Measurements from ENCODE around the gene ZBTB48. TPM values are rescaled to one million over a fixed set of nuclear protein-coding genes. Genes with fewer than 3 reads are reported as not detected.
A peak's percentile ranks its signal among the peaks of the same experiment; 100 is the strongest.

The ZBTB48 gene
- polyA plus RNA-seq, 4 donors, result 19.9 to 164 (median 81.8) TPM

DNA sequence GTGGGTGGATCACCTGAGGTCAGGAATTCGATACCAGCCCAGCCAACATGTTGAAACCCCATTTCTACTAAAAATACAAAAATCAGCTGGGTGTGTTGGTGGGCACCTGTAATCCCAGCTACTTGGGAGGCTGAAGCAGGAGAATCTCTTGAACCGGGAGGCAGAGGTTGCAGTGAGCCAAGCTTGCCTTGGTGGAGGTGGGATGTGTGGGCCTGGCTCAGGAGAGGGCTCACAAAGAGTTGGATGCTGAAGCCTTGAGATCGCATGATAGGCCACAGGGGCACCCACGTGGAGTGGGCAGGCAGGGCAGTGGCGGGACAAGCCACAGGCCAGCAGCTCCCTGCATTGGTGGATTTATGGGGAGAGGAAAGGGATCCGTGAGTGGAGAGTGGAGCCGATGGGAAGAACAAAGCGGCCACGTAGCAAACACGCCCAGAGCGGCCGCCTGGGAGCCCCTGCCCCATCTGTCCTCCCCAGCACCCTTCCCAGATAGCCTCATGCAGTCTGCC lies 49.2 kb downstream of the ZBTB48 start:
- WGBS, 3 donors, result 79 to 95% (median 86%) methylated on average over 5 to 12 of the region's 12 CpGs

DNA sequence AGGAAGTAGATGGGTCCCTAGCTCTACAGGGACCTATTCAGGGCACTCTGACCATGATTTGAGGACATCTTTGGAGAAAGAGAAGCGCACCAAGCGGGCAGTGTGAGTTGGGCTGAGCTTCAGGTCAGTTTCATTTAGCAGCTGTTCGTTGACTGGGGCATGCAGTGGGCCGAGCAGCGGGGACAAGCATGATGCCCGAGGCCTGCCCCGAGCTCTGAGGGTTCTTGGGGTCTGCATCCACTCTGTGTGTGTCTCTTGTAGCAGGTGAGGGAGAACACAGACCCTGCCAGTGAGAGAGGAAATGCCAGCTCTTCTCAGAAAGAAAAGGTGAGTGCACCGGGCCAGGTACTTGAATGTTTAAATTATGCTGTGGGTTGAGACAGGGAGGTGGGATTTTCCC lies 50.2 kb downstream of the ZBTB48 start:
- WGBS, 3 donors, result 93 to 94% (median 93%) methylated on average over 8 of the region's 8 CpGs
- H3K27ac ChIP-seq (ENCODE audit: low read depth in 1 of 3, low read length in 2 of 3), result no peak overlapping the region
- no peaks in the 10 kb centered on the region for H3K9me3 ChIP-seq (ENCODE audit: control insufficient read depth in 2 of 2, insufficient read depth in 1 of 2, low read depth in 1 of 2, low read length in 1 of 2)
- H3K4me3 ChIP-seq (ENCODE audit: low read depth in 1 of 3, low read length in 3 of 3), result no peak overlapping the region
- no peak for FAIRE-seq
- no peak for DNase-seq
- no peaks in the 10 kb centered on the region for H3K27me3 ChIP-seq (ENCODE audit: control insufficient read depth in 3 of 3, insufficient read depth in 3 of 3, low read length in 3 of 3)
- H3K36me3 ChIP-seq (ENCODE audit: control insufficient read depth in 3 of 3, insufficient read depth in 2 of 3, low read depth in 1 of 3, low read length in 3 of 3), result peaks cover 5 to 76% (median 6%) of the 10 kb centered on the region in 3 donors
- peaks cover 0 to 3% (median 0%) of the 10 kb centered on the region in 3 donors for H3K4me1 ChIP-seq (ENCODE audit: control insufficient read depth in 3 of 3, insufficient read depth in 2 of 3, low read depth in 1 of 3, low read length in 2 of 3)

More for the DNA sequence above, 49.2 kb downstream of the ZBTB48 start:
- peaks cover 5 to 69% (median 6%) of the 10 kb centered on the region in 3 donors for H3K36me3 ChIP-seq (ENCODE audit: control insufficient read depth in 3 of 3, insufficient read depth in 2 of 3, low read depth in 1 of 3, low read length in 3 of 3)
- H3K27ac ChIP-seq (ENCODE audit: low read depth in 1 of 3, low read length in 2 of 3), result no peak overlapping the region
- FAIRE-seq, result no peak
- peaks cover 0 to 8% (median 0%) of the 10 kb centered on the region in 3 donors for H3K4me1 ChIP-seq (ENCODE audit: control insufficient read depth in 3 of 3, insufficient read depth in 2 of 3, low read depth in 1 of 3, low read length in 2 of 3)
- H3K27me3 ChIP-seq (ENCODE audit: control insufficient read depth in 3 of 3, insufficient read depth in 3 of 3, low read length in 3 of 3), result no peaks in the 10 kb centered on the region
- no peaks in the 10 kb centered on the region for H3K9me3 ChIP-seq (ENCODE audit: control insufficient read depth in 2 of 2, insufficient read depth in 1 of 2, low read depth in 1 of 2, low read length in 1 of 2)
- DNase-seq, result no peak
- H3K4me3 ChIP-seq (ENCODE audit: low read depth in 1 of 3, low read length in 3 of 3), result no peak overlapping the region

DNA sequence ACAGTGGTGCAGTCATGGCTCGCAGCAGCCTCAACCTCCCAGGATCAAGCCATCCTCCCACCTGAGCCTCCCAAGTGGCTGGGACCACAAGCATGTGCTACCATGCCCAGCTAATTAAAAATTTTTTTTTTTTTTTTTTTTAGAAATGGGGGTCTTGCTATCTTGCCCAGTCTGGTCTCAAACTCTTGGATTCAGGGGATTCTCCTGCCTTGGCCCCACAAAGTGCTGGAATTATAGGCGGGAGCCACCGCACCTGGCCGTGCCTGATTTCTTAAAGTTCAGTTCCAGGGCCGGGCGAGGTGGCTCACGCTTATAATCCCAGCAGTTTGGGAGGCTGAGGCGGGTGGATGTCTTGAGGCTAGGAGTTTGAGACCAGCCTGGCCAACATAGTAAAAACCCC lies 51.3 kb downstream of the ZBTB48 start:
- Histone ChIP-seq H3K36me3 (ENCODE audit: control insufficient read depth in 3 of 3, insufficient read depth in 2 of 3, low read depth in 1 of 3, low read length in 3 of 3) (peaks cover 5 to 84% (median 8%) of the 10 kb centered on the region in 3 donors), H3K27ac (ENCODE audit: low read depth in 1 of 3, low read length in 2 of 3) (no peak overlapping the region)
- WGBS, 3 donors, result 97 to 98% (median 97%) methylated on average over 8 of the region's 8 CpGs

DNA sequence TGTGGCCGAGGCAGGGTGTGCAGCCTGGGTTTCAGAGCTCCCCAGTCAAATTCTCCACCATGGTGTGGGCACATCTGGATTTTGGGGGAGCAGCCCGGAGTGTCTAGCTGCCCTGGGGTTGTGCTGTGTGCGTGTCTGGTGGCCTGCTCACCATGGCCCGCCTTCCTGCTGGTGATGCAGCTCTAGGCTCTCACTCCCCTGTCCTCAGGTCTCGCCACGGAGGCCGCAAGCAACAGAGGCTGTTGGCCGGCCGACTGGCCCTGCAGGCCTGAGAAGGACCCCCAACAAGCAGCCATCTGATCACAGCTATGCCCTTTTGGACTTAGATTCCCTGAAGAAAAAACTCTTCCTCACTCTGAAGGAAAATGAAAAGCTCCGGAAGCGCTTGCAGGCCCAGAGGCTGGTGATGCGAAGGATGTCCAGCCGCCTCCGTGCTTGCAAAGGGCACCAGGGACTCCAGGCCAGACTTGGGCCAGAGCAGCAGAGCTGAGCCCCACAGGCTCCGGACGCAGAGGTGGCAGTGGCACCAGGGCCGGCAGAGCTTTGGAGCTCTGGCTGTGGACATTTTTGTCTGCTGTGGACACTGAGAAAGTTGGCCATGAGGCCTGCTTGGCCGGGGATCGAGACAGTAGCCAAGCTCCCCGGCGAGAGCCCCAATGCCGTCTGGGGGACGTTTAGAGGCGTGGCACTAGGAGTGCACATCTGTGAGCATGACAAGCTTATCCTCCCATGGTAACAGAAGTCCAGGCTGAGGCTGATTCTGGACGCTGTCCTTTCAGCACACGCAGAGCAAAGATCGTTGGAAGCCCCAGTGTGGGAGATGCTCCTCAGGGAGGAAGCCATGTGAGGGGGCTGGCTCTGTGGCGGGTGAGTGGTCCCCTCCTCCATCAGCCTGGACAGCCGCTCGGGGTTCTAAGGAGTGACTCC lies 53.1 kb downstream of the ZBTB48 start:
- Histone ChIP-seq H3K27ac (ENCODE audit: low read depth in 1 of 3, low read length in 2 of 3) (no peak overlapping the region), H3K4me3 (ENCODE audit: low read depth in 1 of 3, low read length in 3 of 3) (no peak overlapping the region), H3K27me3 (ENCODE audit: control insufficient read depth in 3 of 3, insufficient read depth in 3 of 3, low read length in 3 of 3) (no peaks in the 10 kb centered on the region), H3K9me3 (ENCODE audit: control insufficient read depth in 2 of 2, insufficient read depth in 1 of 2, low read depth in 1 of 2, low read length in 1 of 2) (no peaks in the 10 kb centered on the region), H3K4me1 (ENCODE audit: control insufficient read depth in 3 of 3, insufficient read depth in 2 of 3, low read depth in 1 of 3, low read length in 2 of 3) (no peaks in the 10 kb centered on the region), H3K36me3 (ENCODE audit: control insufficient read depth in 3 of 3, insufficient read depth in 2 of 3, low read depth in 1 of 3, low read length in 3 of 3) (peaks cover 9 to 92% (median 10%) of the 10 kb centered on the region in 3 donors)
- FAIRE-seq (no peak), DNase-seq (no peak)
- 89 to 94% (median 91%) methylated on average over 29 to 30 of the region's 30 CpGs for WGBS, 3 donors

More for the DNA sequence above, 51.3 kb downstream of the ZBTB48 start:
- Histone ChIP-seq H3K9me3 (ENCODE audit: control insufficient read depth in 2 of 2, insufficient read depth in 1 of 2, low read depth in 1 of 2, low read length in 1 of 2) (no peaks in the 10 kb centered on the region), H3K4me3 (ENCODE audit: low read depth in 1 of 3, low read length in 3 of 3) (no peak overlapping the region), H3K4me1 (ENCODE audit: control insufficient read depth in 3 of 3, insufficient read depth in 2 of 3, low read depth in 1 of 3, low read length in 2 of 3) (peaks cover 0 to 3% (median 0%) of the 10 kb centered on the region in 3 donors), H3K27me3 (ENCODE audit: control insufficient read depth in 3 of 3, insufficient read depth in 3 of 3, low read length in 3 of 3) (no peaks in the 10 kb centered on the region)
- FAIRE-seq, result no peak
- no peak for DNase-seq

DNA sequence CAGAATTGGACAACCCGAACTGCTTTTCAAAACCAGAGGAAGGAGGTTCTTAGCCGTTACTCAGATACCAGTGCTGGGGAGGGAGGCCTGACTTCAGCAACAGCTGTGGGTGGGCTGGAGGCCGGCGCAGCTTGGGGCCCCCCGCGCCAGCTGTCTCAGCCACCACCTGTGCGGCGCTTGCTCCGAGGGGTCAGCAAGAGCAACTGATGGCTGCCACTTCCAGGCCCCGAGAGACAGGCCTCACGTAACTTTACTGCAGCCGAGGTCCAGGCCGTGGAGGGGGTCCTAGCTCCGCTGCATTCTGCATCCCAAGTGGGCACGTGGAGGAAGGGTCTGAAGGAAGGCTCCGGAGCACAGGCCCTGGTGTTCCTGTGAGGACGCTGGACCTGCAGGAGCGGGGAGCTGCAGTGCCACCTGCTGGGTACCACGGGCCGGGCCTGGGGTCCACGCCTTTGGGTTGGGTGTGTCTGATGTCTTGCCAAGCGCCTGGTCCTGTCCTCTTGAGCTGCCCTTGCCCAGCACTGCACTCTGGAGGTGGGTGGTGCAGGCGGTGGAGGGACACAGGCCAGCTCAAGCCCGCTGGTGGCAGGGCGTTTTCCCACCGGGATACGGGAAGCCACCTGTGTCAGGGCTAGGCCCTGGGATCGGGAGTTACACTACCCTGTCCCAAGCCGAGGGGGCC lies 54.7 kb downstream of the ZBTB48 start:
- no peaks in the 10 kb centered on the region for H3K27me3 ChIP-seq (ENCODE audit: control insufficient read depth in 3 of 3, insufficient read depth in 3 of 3, low read length in 3 of 3)
- H3K4me3 ChIP-seq (ENCODE audit: low read depth in 1 of 3, low read length in 3 of 3), result no peak overlapping the region
- H3K9me3 ChIP-seq (ENCODE audit: control insufficient read depth in 2 of 2, insufficient read depth in 1 of 2, low read depth in 1 of 2, low read length in 1 of 2), result no peaks in the 10 kb centered on the region
- no peak overlapping the region for H3K27ac ChIP-seq (ENCODE audit: low read depth in 1 of 3, low read length in 2 of 3)
- DNase-seq, result peak; percentile 65 to 68
- FAIRE-seq, result no peak
- no peaks in the 10 kb centered on the region for H3K4me1 ChIP-seq (ENCODE audit: control insufficient read depth in 3 of 3, insufficient read depth in 2 of 3, low read depth in 1 of 3, low read length in 2 of 3)
- peaks cover 9 to 92% (median 12%) of the 10 kb centered on the region in 3 donors for H3K36me3 ChIP-seq (ENCODE audit: control insufficient read depth in 3 of 3, insufficient read depth in 2 of 3, low read depth in 1 of 3, low read length in 3 of 3)
- 55 to 69% (median 66%) methylated on average over 28 to 29 of the region's 29 CpGs for WGBS, 3 donors

DNA sequence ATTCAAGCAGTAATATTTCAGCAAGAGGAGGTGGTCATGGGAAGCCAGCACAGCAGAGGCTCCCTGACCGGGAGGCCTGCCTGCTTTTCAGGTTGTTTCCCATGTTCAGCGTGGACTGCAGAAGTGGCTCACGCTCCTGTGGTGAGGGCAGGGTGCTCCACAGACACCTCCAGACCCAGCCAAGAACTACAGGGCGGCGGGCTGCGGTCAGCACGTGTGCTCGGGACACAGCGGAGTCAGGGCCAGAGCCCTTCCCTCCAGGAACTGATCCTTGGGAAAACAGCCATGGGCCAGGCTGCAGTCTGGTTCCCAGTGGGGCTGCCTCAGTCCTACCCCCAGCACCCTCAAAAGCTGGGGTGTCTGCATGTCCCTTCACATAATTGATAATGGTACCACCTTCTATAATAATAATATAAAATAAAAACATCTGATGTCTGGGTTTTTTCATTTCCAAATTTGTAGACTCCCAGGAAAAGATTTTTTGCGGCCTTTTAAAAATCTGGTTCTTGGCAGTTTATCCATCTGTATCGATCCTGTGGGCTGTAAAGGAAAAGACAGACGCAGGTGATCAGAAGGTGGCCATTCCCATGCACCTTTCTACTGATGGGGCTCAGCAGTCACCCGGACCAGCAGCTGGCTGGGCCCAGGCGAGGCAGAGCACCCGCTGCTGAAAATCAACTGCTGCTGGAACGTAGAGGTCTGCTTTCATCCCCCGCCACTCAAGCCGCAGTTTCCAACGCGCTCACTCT lies 55.5 kb downstream of the ZBTB48 start:
- no peak overlapping the region for H3K4me3 ChIP-seq (ENCODE audit: low read depth in 1 of 3, low read length in 3 of 3)
- 88 to 94% (median 91%) methylated on average over 20 of the region's 20 CpGs for WGBS, 3 donors
- DNase-seq (no peak), FAIRE-seq (no peak)
- H3K27ac ChIP-seq (ENCODE audit: low read depth in 1 of 3, low read length in 2 of 3), result no peak overlapping the region
- H3K9me3 ChIP-seq (ENCODE audit: control insufficient read depth in 2 of 2, insufficient read depth in 1 of 2, low read depth in 1 of 2, low read length in 1 of 2), result no peaks in the 10 kb centered on the region
- no peaks in the 10 kb centered on the region for H3K27me3 ChIP-seq (ENCODE audit: control insufficient read depth in 3 of 3, insufficient read depth in 3 of 3, low read length in 3 of 3)
- H3K4me1 ChIP-seq (ENCODE audit: control insufficient read depth in 3 of 3, insufficient read depth in 2 of 3, low read depth in 1 of 3, low read length in 2 of 3), result no peaks in the 10 kb centered on the region
- H3K36me3 ChIP-seq (ENCODE audit: control insufficient read depth in 3 of 3, insufficient read depth in 2 of 3, low read depth in 1 of 3, low read length in 3 of 3), result peaks cover 10 to 92% (median 12%) of the 10 kb centered on the region in 3 donors

DNA sequence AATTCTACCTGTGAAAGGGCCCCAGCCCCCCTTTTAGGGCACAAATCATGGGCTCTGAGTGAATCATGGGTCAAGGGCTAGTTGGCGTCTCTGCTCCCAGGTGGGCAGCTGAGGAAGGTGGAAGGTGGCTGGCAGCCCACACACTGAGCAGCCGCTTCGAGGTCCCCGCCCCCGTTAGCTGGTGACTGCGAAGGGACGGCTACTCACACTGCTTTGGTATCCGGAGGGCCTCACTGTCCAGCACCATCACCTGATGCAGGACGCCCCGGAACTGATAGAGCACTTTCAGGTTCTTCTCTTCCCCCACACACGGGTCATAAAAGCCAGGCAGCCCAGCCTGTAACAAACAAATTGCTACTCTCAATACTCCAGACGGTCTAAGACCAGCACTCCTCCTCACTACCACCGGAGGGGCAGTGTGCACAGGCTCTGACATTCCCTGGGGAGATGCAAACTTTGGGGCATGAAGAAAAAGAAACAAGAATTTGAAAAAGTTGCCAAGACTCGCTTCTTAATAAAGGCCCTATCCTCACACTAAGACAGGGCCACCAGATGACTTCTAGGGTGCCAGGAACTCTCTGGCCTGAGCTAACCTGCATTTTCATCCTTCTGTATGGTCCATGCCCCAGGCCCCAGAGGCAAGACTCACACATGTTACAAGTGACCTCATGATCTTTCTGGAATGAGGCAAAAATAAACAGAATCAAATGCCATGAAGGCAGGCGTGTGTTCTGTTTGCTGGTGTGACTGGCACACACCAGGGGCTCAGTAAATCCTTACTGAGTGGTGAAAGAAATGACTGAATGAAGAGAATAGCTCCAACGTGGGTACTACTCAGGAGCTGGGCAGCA lies 56.3 kb downstream of the ZBTB48 start:
- H3K36me3 ChIP-seq (ENCODE audit: control insufficient read depth in 3 of 3, insufficient read depth in 2 of 3, low read depth in 1 of 3, low read length in 3 of 3), result peaks cover 10 to 88% (median 11%) of the 10 kb centered on the region in 3 donors

More for the DNA sequence above, 56.3 kb downstream of the ZBTB48 start:
- FAIRE-seq, result no peak
- 82 to 89% (median 88%) methylated on average over 16 of the region's 16 CpGs for WGBS, 3 donors
- no peaks in the 10 kb centered on the region for H3K4me1 ChIP-seq (ENCODE audit: control insufficient read depth in 3 of 3, insufficient read depth in 2 of 3, low read depth in 1 of 3, low read length in 2 of 3)
- H3K27me3 ChIP-seq (ENCODE audit: control insufficient read depth in 3 of 3, insufficient read depth in 3 of 3, low read length in 3 of 3), result no peaks in the 10 kb centered on the region
- no peak overlapping the region for H3K4me3 ChIP-seq (ENCODE audit: low read depth in 1 of 3, low read length in 3 of 3)
- no peak for DNase-seq
- no peaks in the 10 kb centered on the region for H3K9me3 ChIP-seq (ENCODE audit: control insufficient read depth in 2 of 2, insufficient read depth in 1 of 2, low read depth in 1 of 2, low read length in 1 of 2)
- no peak overlapping the region for H3K27ac ChIP-seq (ENCODE audit: low read depth in 1 of 3, low read length in 2 of 3)
